ENCODE results near the gene BRD4. TPM values are rescaled to one million over a fixed set of nuclear protein-coding genes. Genes with fewer than 3 reads are reported as not detected.

The BRD4 gene
- total and polyA plus RNA-seq, 2 of the 13 experiments (the other 11 are each of a cell fraction or from before 2014, with no cell fraction given) = 10.5 to 11.4 TPM

GRCh38 chr19:15280915-15281683 is 51.2 kb downstream of the BRD4 start (continued):
- TF ChIP-seq CTCF (CRISPR knock-in tag; IDR thresholded peaks at IDR 0.05) = peak; percentile 42
- TF ChIP-seq GABPA (IDR thresholded peaks at IDR 0.05; ENCODE audit: low read depth, low read length) = no peak
- TF ChIP-seq GABPA (CRISPR knock-in tag; IDR thresholded peaks at IDR 0.05; ENCODE audit: low read depth) = no peak
- TF ChIP-seq ARNT (IDR thresholded peaks at IDR 0.05) = no peak
- no peak for TF ChIP-seq THRA (CRISPR knock-in tag; IDR thresholded peaks at IDR 0.05; ENCODE audit: borderline replicate concordance)
- TF ChIP-seq PHF8 (CRISPR knock-in tag; IDR thresholded peaks at IDR 0.05) = no peak
- no peak for TF ChIP-seq BRD4 (CRISPR knock-in tag; IDR thresholded peaks at IDR 0.05)
- TF ChIP-seq ZNF687 (CRISPR knock-in tag; IDR thresholded peaks at IDR 0.05) = peak; percentile 37; the same call in 1 of the 2 replicates
- no peak for TF ChIP-seq GRHL1 (CRISPR knock-in tag; conservative IDR thresholded peaks at IDR 0.05)
- TF ChIP-seq ZUFSP (CRISPR knock-in tag; IDR thresholded peaks at IDR 0.05; ENCODE audit: borderline replicate concordance) = no peak
- TF ChIP-seq ZNF326 (CRISPR knock-in tag; IDR thresholded peaks at IDR 0.05; ENCODE audit: borderline replicate concordance) = no peak
- TF ChIP-seq ZMYM4 (CRISPR knock-in tag; IDR thresholded peaks at IDR 0.05) = 0 out of 2 replicates have a peak, but pooled peaks have one; percentile 18
- TF ChIP-seq ZNF124 (CRISPR knock-in tag; IDR thresholded peaks at IDR 0.05) = no peak
- no peak for TF ChIP-seq PCBP1 (IDR thresholded peaks at IDR 0.05; ENCODE audit: borderline replicate concordance, low read depth, low read length)
- no peak for TF ChIP-seq ZBTB43 (CRISPR knock-in tag; conservative IDR thresholded peaks at IDR 0.05)
- no peak for TF ChIP-seq ATF1 (CRISPR knock-in tag; IDR thresholded peaks at IDR 0.05)
- peak; percentile 12; the same call in 1 of the 2 replicates for TF ChIP-seq BCL6 (CRISPR knock-in tag; IDR thresholded peaks at IDR 0.05)
- TF ChIP-seq KLF11 (CRISPR knock-in tag; IDR thresholded peaks at IDR 0.05) = no peak
